B cell (primary cell): Measurements from ENCODE around the gene EFHD2.

Source experiments
- CTCF ChIP-seq: fragments of 200-600 bp; IDR thresholded peaks from one replicate; pipeline ENCODE4 v1.8.0; 2022; ENCODE audit warnings: antibody characterized with exemption, mild to moderate bottlenecking
- EZH2 ChIP-seq: IDR thresholded peaks from 2 replicates; pipeline ENCODE4 v1.6.1; 2012; ENCODE audit warnings: borderline replicate concordance, low read depth, mild to moderate bottlenecking, moderate library complexity, low read length; ENCODE audit not compliant: insufficient read depth, poor library complexity, severe bottlenecking

DNA sequence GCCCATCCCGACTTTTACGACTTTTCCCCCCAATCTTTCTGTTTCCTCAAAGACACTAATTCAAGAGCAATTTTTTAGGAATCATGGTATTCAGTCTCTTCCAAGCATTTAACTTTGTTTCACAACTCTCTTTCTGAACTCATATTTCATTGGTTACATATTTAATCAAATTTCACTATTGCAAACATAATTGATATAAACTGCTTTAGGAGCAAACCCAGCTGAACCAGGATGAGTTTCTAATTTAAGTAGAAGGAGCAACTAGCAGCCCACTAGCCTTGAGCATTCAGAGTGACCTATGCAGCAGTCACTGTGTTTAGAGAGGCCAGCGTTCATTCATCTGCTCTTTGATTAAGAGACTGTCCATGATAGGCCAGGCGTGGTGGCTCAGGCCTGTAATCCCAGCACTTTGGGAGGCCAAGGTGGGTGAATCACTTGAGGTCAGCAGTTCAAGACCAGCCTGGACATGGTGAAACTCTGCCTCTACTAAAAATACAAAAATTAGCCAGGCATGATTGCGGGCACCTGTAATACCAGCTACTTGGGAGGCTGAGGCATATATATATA lies 68.0 kb downstream of the EFHD2 start:
- no peak for TF ChIP-seq CTCF
- TF ChIP-seq EZH2 = no peak
